Uterus (tissue), 2 donors: ENCODE data around the gene RAN.

Experiments
- POLR2A ChIP-seq, 2 donors: fragments of 450-650 bp; IDR thresholded peaks; one replicate each; pipeline ENCODE4 v1.6.1; 2016; ENCODE audit warnings: antibody characterized with exemption in 2 of 2, mild to moderate bottlenecking in 1 of 2, moderate library complexity in 1 of 2
- TF ChIP-seq, protein P1 (sequence below), 4 experiments: fragments of 200-600 bp in 2 of 4; fragments of 450-650 bp in 2 of 4; sonication (generic) in 2 of 4; IDR thresholded peaks; one replicate each; pipeline ENCODE4 v1.5.1; 2016 to 2019; ENCODE audit warnings: antibody characterized with exemption in 4 of 4, mild to moderate bottlenecking in 2 of 4, moderate library complexity in 1 of 4

GRCh38 chr12:130850418-130851021 lies 21.3 kb upstream of the RAN start:
- TF ChIP-seq, protein P1, sequence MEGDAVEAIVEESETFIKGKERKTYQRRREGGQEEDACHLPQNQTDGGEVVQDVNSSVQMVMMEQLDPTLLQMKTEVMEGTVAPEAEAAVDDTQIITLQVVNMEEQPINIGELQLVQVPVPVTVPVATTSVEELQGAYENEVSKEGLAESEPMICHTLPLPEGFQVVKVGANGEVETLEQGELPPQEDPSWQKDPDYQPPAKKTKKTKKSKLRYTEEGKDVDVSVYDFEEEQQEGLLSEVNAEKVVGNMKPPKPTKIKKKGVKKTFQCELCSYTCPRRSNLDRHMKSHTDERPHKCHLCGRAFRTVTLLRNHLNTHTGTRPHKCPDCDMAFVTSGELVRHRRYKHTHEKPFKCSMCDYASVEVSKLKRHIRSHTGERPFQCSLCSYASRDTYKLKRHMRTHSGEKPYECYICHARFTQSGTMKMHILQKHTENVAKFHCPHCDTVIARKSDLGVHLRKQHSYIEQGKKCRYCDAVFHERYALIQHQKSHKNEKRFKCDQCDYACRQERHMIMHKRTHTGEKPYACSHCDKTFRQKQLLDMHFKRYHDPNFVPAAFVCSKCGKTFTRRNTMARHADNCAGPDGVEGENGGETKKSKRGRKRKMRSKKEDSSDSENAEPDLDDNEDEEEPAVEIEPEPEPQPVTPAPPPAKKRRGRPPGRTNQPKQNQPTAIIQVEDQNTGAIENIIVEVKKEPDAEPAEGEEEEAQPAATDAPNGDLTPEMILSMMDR (IDR thresholded peaks at IDR 0.05), result no peak
- TF ChIP-seq POLR2A (IDR thresholded peaks at IDR 0.05), result no peak
